ENCODE measurements around the gene SNTA1. TPM values are rescaled to one million over a fixed set of nuclear protein-coding genes. Genes with fewer than 3 reads are reported as not detected.

SNTA1 gene
- total and polyA plus RNA-seq, 2 of the 13 experiments (the other 11 are each of a cell fraction or from before 2014, with no cell fraction given) = 16.4 to 18.3 TPM

DNA sequence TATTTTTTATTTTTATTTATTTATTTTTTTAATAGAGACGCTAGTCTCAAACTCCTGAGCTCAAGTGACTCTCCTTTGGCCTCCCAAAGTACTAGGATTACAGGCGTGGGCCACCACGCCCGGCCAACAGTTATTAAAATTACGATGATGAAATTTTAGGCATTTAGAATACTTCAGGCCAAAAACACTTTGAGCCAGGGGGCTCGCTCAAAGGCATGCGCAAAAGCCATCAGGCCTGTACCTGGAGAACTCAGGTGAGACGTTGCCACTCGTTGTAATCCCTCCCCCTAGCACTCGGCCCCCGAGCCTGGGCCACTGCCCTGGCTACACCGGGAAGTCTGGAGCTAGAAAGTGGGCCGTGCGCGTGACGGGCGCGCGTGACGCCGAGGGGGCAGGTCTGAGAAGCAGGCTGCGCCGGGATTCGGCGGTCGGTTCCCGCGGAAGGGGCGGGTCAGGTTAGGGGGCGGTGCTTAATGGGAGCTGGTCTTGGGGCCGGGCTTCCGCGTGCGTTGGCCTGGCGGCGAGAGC is 46.0 kb upstream of the SNTA1 start (continued):
- no peak for TF ChIP-seq PAWR (CRISPR knock-in tag; IDR thresholded peaks at IDR 0.05; ENCODE audit: borderline replicate concordance)
- peak; percentile 23; the same call in 1 of the 2 replicates for TF ChIP-seq REXO4 (CRISPR knock-in tag; IDR thresholded peaks at IDR 0.05; ENCODE audit: borderline replicate concordance)
- no peak for TF ChIP-seq ZNF549 (CRISPR knock-in tag; IDR thresholded peaks at IDR 0.05)
- peak; percentile 94 for TF ChIP-seq ZNF331 (CRISPR knock-in tag; IDR thresholded peaks at IDR 0.05)
- no peak for TF ChIP-seq ZNF20 (CRISPR knock-in tag; IDR thresholded peaks at IDR 0.05)
- peak; percentile 82 for TF ChIP-seq TBX2 (CRISPR knock-in tag; IDR thresholded peaks at IDR 0.05; ENCODE audit: borderline replicate concordance)
- TF ChIP-seq ZNF75D (CRISPR knock-in tag; IDR thresholded peaks at IDR 0.05; ENCODE audit: borderline replicate concordance) = no peak
- no peak for TF ChIP-seq SMARCE1 (IDR thresholded peaks at IDR 0.05; ENCODE audit: borderline replicate concordance)
- TF ChIP-seq SALL2 (CRISPR knock-in tag; IDR thresholded peaks at IDR 0.05) = peak; percentile 44; the same call in 1 of the 2 replicates
- TF ChIP-seq SOX5 (CRISPR knock-in tag; IDR thresholded peaks at IDR 0.05; ENCODE audit: borderline replicate concordance) = peak; percentile 79
- no peak for TF ChIP-seq ZNF557 (CRISPR knock-in tag; IDR thresholded peaks at IDR 0.05)
- 0 out of 2 replicates have a peak, but pooled peaks have one; percentile 24 for TF ChIP-seq KLF12 (CRISPR knock-in tag; IDR thresholded peaks at IDR 0.05; ENCODE audit: borderline replicate concordance)
- TF ChIP-seq, protein P1, sequence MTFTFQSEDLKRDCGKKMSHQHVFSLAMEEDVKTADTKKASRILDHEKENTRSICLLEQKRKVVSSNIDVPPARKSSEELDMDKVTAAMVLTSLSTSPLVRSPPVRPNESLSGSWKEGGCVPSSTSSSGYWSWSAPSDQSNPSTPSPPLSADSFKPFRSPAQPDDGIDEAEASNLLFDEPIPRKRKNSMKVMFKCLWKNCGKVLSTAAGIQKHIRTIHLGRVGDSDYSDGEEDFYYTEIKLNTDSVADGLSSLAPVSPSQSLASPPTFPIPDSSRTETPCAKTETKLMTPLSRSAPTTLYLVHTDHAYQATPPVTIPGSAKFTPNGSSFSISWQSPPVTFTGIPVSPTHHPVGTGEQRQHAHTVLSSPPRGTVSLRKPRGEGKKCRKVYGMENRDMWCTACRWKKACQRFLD (CRISPR knock-in tag; IDR thresholded peaks at IDR 0.05; ENCODE audit: borderline replicate concordance) = no peak
- TF ChIP-seq GATAD2A (CRISPR knock-in tag; IDR thresholded peaks at IDR 0.05) = peak; percentile 95
- peak; percentile 86; the same call in 1 of the 2 replicates for TF ChIP-seq HOXD1 (CRISPR knock-in tag; IDR thresholded peaks at IDR 0.05)
- TF ChIP-seq ZNF326 (CRISPR knock-in tag; IDR thresholded peaks at IDR 0.05; ENCODE audit: borderline replicate concordance) = no peak
- TF ChIP-seq, protein P2, sequence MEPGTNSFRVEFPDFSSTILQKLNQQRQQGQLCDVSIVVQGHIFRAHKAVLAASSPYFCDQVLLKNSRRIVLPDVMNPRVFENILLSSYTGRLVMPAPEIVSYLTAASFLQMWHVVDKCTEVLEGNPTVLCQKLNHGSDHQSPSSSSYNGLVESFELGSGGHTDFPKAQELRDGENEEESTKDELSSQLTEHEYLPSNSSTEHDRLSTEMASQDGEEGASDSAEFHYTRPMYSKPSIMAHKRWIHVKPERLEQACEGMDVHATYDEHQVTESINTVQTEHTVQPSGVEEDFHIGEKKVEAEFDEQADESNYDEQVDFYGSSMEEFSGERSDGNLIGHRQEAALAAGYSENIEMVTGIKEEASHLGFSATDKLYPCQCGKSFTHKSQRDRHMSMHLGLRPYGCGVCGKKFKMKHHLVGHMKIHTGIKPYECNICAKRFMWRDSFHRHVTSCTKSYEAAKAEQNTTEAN (CRISPR knock-in tag; conservative IDR thresholded peaks at IDR 0.05) = peak; percentile 71
- TF ChIP-seq, protein P3, sequence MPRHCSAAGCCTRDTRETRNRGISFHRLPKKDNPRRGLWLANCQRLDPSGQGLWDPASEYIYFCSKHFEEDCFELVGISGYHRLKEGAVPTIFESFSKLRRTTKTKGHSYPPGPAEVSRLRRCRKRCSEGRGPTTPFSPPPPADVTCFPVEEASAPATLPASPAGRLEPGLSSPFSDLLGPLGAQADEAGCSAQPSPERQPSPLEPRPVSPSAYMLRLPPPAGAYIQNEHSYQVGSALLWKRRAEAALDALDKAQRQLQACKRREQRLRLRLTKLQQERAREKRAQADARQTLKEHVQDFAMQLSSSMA (CRISPR knock-in tag; IDR thresholded peaks at IDR 0.05) = no peak
- TF ChIP-seq ZNF598 (CRISPR knock-in tag; IDR thresholded peaks at IDR 0.05; ENCODE audit: borderline replicate concordance) = peak; percentile 95
- TF ChIP-seq, protein P4, sequence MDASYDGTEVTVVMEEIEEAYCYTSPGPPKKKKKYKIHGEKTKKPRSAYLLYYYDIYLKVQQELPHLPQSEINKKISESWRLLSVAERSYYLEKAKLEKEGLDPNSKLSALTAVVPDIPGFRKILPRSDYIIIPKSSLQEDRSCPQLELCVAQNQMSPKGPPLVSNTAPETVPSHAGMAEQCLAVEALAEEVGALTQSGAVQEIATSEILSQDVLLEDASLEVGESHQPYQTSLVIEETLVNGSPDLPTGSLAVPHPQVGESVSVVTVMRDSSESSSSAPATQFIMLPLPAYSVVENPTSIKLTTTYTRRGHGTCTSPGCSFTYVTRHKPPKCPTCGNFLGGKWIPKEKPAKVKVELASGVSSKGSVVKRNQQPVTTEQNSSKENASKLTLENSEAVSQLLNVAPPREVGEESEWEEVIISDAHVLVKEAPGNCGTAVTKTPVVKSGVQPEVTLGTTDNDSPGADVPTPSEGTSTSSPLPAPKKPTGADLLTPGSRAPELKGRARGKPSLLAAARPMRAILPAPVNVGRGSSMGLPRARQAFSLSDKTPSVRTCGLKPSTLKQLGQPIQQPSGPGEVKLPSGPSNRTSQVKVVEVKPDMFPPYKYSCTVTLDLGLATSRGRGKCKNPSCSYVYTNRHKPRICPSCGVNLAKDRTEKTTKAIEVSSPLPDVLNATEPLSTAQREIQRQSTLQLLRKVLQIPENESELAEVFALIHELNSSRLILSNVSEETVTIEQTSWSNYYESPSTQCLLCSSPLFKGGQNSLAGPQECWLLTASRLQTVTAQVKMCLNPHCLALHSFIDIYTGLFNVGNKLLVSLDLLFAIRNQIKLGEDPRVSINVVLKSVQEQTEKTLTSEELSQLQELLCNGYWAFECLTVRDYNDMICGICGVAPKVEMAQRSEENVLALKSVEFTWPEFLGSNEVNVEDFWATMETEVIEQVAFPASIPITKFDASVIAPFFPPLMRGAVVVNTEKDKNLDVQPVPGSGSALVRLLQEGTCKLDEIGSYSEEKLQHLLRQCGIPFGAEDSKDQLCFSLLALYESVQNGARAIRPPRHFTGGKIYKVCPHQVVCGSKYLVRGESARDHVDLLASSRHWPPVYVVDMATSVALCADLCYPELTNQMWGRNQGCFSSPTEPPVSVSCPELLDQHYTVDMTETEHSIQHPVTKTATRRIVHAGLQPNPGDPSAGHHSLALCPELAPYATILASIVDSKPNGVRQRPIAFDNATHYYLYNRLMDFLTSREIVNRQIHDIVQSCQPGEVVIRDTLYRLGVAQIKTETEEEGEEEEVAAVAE (CRISPR knock-in tag; IDR thresholded peaks at IDR 0.05; ENCODE audit: borderline replicate concordance) = peak; percentile 91
- TF ChIP-seq HDAC1 (CRISPR knock-in tag; IDR thresholded peaks at IDR 0.05) = peak; percentile 76
- TF ChIP-seq MBNL3 (CRISPR knock-in tag; conservative IDR thresholded peaks at IDR 0.05) = no peak
- peak; percentile 78 for TF ChIP-seq PPARG (CRISPR knock-in tag; conservative IDR thresholded peaks at IDR 0.05)
- TF ChIP-seq ZNF670 (CRISPR knock-in tag; IDR thresholded peaks at IDR 0.05; ENCODE audit: borderline replicate concordance) = 0 out of 2 replicates have a peak, but pooled peaks have one; percentile 17
- TF ChIP-seq MIER2 (CRISPR knock-in tag; IDR thresholded peaks at IDR 0.05) = peak; percentile 85
